AG10803 (cell line): Measurements from ENCODE around the gene CFAP20DC.
"Not testable (repeated sequence)": the region's sequence is repeated elsewhere in the genome, so short reads cannot be mapped to it uniquely, and the experiment has no call there.

Source experiments
- DNase-seq: peaks from one replicate; pipeline ENCODE4 v3.0.0; 2010; ENCODE audit warnings: low read depth
- H3K4me3 ChIP-seq: 2 replicates; pipeline ENCODE4 v1.5.1; 2011; ENCODE audit warnings: mild to moderate bottlenecking, low read length, control low read depth
- CTCF ChIP-seq: conservative IDR thresholded peaks from 2 replicates; pipeline ENCODE4 v1.5.1; 2011; ENCODE audit warnings: mild to moderate bottlenecking, low read length, control low read depth, inconsistent platforms

Gene CFAP20DC

DNA sequence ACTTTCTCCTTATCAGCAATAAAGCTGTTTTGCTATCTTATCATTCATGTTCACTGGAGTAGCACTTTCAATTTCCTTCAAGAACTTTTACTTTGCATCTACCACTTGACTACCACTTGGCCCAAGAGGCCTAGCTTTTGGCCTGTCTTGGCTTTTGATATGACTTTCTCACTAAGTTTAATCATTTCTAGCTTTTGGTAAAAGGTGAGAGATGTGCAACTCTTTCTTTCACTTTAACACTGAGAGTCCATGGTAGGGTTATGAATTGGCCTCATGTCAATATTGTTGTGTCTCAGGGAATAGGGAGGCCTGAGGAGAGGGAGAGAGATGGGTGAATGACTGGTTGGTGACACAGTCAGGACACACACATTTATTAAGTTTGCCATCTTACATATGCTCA, 352.3 kb downstream of the CFAP20DC start:
- DNase-seq = no peak
- H3K4me3 ChIP-seq = no peak overlapping the region
- no peak for TF ChIP-seq CTCF

- H3K4me3 ChIP-seq, DNase-seq: not testable (repeated sequence)
Observed at GRCh38 chr3:58696813-58697212, 353.0 kb downstream of the CFAP20DC start.

GRCh38 chr3:58696093-58696492, 353.7 kb downstream of the CFAP20DC start:
- no peak for DNase-seq

DNA sequence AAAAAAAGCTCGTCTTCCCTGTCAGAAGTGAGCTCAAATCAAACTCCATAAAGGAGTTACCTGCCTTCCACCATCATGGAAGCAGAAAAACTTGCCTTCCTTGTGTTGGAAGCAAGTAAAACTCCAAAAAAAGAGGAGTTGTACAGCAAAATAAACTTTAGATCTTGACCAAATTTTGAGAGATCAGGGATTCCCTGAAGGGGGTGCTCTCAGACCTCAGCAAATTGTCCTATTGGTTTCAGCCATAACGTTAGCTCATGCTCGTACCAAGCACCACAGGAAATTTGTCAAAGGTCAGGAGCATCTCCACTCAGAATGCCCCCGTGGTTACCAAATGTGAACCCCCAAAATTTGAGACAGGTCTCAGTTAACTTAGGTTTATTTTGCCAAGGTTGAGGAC, 354.5 kb downstream of the CFAP20DC start:
- not testable (repeated sequence) for H3K4me3 ChIP-seq, DNase-seq

More at GRCh38 chr3:58696093-58696492, 353.7 kb downstream of the CFAP20DC start:
- TF ChIP-seq CTCF = no peak
- no peak overlapping the region for H3K4me3 ChIP-seq

DNA sequence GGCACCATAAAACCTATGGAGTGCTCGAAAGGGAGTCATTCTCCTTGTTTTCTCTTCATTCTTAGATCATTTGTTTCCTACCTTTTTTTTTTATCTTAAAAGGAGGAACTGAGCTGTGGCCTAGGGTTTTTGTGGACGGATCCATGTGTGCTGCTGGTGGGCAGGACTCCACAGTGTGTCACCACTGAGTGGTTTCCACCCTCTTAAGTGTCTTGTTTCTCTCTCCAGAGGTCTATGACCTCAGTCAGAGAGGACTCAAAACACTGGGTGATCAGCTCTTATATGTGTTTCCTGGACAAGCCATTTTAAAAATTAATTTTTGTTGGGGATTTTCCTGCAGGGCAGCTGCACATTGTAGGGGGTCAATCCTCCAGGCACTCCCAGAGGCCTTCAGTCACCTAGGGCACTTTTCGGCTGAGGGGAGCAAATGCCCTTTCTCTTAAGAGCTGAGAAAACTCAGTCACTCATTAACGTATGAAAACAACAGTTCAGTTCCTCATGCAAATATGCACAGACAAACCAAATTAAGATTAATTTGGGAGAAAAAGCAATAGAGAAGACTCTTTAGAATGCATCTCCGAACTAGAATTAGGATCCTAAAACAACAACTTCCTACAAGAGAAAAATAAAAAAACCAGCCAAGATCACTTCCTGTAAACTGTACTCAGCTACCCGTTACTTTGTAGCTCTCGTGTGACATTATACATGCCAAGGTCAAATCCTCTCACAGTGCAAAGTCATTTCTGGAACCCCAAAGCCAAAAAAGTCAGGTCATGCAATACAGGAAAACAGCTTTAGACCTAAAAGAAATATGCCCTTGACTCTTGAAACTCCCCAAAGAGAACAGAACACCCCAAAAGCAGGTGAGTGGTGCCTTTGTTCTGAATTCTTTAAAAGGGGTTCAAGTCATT, 355.6 kb downstream of the CFAP20DC start:
- H3K4me3 ChIP-seq = no peak overlapping the region
- TF ChIP-seq CTCF = no peak
- DNase-seq = no peak

DNA sequence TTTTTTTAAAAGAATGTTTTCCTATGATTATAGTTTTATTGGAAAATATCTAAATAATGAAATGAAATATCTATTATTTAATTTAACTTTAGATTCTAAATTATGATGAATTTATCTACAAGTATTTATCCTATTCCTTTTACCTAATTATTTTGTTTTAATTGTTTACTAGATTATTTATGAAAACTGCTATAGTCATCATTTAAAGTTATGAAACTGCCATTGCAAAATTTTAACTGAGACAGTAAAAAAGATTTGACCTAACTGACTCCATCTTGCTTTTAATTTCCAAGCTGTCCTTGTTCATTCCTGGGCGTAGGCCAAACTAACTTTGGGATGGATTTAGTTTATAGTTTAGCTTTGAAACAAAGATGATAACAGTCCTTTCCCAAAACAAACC, 357.3 kb downstream of the CFAP20DC start:
- H3K4me3 ChIP-seq = no peak overlapping the region
- no peak for TF ChIP-seq CTCF
- DNase-seq = no peak
